Muscle layer of colon (tissue), 2 donors: ENCODE data around the gene MAGEA12.
"Not testable (repeated sequence)": the region's sequence is repeated elsewhere in the genome, so short reads cannot be mapped to it uniquely, and the experiment has no call there.

Experiments
- H3K27ac ChIP-seq: one replicate; pipeline ENCODE4 v1.7.0; 2013; ENCODE audit warnings: low read depth, mild to moderate bottlenecking, low read length, moderate library complexity
- H3K27me3 ChIP-seq, 2 donors: one replicate each; pipeline ENCODE4 v1.7.0; 2013; ENCODE audit warnings: low read length in 2 of 2, mild to moderate bottlenecking in 2 of 2; ENCODE audit not compliant: insufficient read depth in 2 of 2, control insufficient read depth in 1 of 2
- H3K36me3 ChIP-seq: one replicate; pipeline ENCODE4 v1.7.0; 2013; ENCODE audit warnings: mild to moderate bottlenecking, low read length; ENCODE audit not compliant: insufficient read depth
- H3K4me1 ChIP-seq: one replicate; pipeline ENCODE4 v1.7.0; 2013; ENCODE audit warnings: mild to moderate bottlenecking, low read length; ENCODE audit not compliant: insufficient read depth
- H3K4me3 ChIP-seq, 2 donors: one replicate each; pipeline ENCODE4 v1.7.0; 2013; ENCODE audit warnings: low read length in 2 of 2, low read depth in 1 of 2, mild to moderate bottlenecking in 1 of 2, moderate library complexity in 1 of 2
- H3K9ac ChIP-seq: one replicate; pipeline ENCODE4 v1.7.0; 2013; ENCODE audit warnings: low read length
- H3K9me3 ChIP-seq: one replicate; pipeline ENCODE4 v1.7.0; 2013; ENCODE audit warnings: mild to moderate bottlenecking, low read length
- donor health status: abdominal sarcoma.
- donor health status: Adenocarcinoma of cecum.

The MAGEA12 gene

GRCh38 chrX:152735860-152736511 lies 2.4 kb downstream of the MAGEA12 start:
- Histone ChIP-seq H3K27me3 (no peaks in the 10 kb centered on the region), H3K4me1 (no peaks in the 10 kb centered on the region), H3K9ac (no peak overlapping the region), H3K4me3 (no peak overlapping the region), H3K27ac (no peak overlapping the region), H3K9me3 (no peaks in the 10 kb centered on the region), H3K36me3 (no peaks in the 10 kb centered on the region)

GRCh38 chrX:152736528-152736927 lies 3.0 kb downstream of the MAGEA12 start:
- not testable (repeated sequence) for H3K4me1 ChIP-seq, H3K4me3 ChIP-seq, H3K9ac ChIP-seq

GRCh38 chrX:152738560-152738959 lies 5.0 kb downstream of the MAGEA12 start:
- Histone ChIP-seq H3K27me3 (no peaks in the 10 kb centered on the region), H3K9me3 (no peaks in the 10 kb centered on the region), H3K4me1 (no peaks in the 10 kb centered on the region), H3K9ac (no peak overlapping the region), H3K36me3 (no peaks in the 10 kb centered on the region), H3K4me3 (no peak overlapping the region), H3K27ac (no peak overlapping the region)

More at GRCh38 chrX:152736528-152736927, 3.0 kb downstream of the MAGEA12 start:
- not testable (repeated sequence) for H3K27ac ChIP-seq, H3K36me3 ChIP-seq, H3K27me3 ChIP-seq, H3K9me3 ChIP-seq

- not testable (repeated sequence) for H3K4me3 ChIP-seq, H3K9me3 ChIP-seq, H3K27me3 ChIP-seq, H3K9ac ChIP-seq, H3K27ac ChIP-seq, H3K36me3 ChIP-seq, H3K4me1 ChIP-seq
Measured at GRCh38 chrX:152753686-152754650, 20.4 kb downstream of the MAGEA12 start, which contains the start of gene MAGEA2. Gene MAGEA2, minus strand, starts transcription at chrX:152753842. Its CDS starts 2,479 bp downstream, at chrX:152751363.

- H3K27ac ChIP-seq, H3K36me3 ChIP-seq, H3K4me3 ChIP-seq, H3K9ac ChIP-seq, H3K27me3 ChIP-seq, H3K9me3 ChIP-seq, H3K4me1 ChIP-seq: not testable (repeated sequence)
Measured at GRCh38 chrX:152754871-152755270, 21.3 kb downstream of the MAGEA12 start.

- not testable (repeated sequence) for H3K36me3 ChIP-seq, H3K9me3 ChIP-seq, H3K27me3 ChIP-seq, H3K4me3 ChIP-seq, H3K27ac ChIP-seq, H3K4me1 ChIP-seq, H3K9ac ChIP-seq
Measured at GRCh38 chrX:152758918-152759317, 25.4 kb downstream of the MAGEA12 start, which contains the start of gene CSAG3. Gene CSAG3, plus strand, starts transcription at chrX:152759218.

GRCh38 chrX:152759544-152759943 lies 26.0 kb downstream of the MAGEA12 start:
- H3K4me3 ChIP-seq, H3K27me3 ChIP-seq, H3K4me1 ChIP-seq, H3K9me3 ChIP-seq, H3K27ac ChIP-seq, H3K36me3 ChIP-seq, H3K9ac ChIP-seq: not testable (repeated sequence)

- not testable (repeated sequence) for H3K4me1 ChIP-seq, H3K9ac ChIP-seq, H3K9me3 ChIP-seq, H3K4me3 ChIP-seq, H3K36me3 ChIP-seq, H3K27ac ChIP-seq, H3K27me3 ChIP-seq
Measured at GRCh38 chrX:152761582-152761981, 28.0 kb downstream of the MAGEA12 start.

GRCh38 chrX:152766562-152766961 lies 33.0 kb downstream of the MAGEA12 start:
- not testable (repeated sequence) for H3K27me3 ChIP-seq, H3K9ac ChIP-seq, H3K4me3 ChIP-seq, H3K36me3 ChIP-seq, H3K4me1 ChIP-seq, H3K27ac ChIP-seq, H3K9me3 ChIP-seq

- H3K9me3 ChIP-seq, H3K36me3 ChIP-seq, H3K27ac ChIP-seq, H3K9ac ChIP-seq, H3K4me3 ChIP-seq, H3K27me3 ChIP-seq, H3K4me1 ChIP-seq: not testable (repeated sequence)
Measured at GRCh38 chrX:152769549-152770289, 36.2 kb downstream of the MAGEA12 start, which contains the start of gene MAGEA6. Gene MAGEA6, minus strand, starts transcription at chrX:152769689. Its CDS starts 2,039 bp downstream, at chrX:152767650.

- not testable (repeated sequence) for H3K4me1 ChIP-seq, H3K9ac ChIP-seq, H3K27me3 ChIP-seq, H3K27ac ChIP-seq, H3K36me3 ChIP-seq, H3K4me3 ChIP-seq, H3K9me3 ChIP-seq
Measured at GRCh38 chrX:152787062-152787461, 53.5 kb downstream of the MAGEA12 start.
